Spleen (tissue), 11 donors: ENCODE results near the gene FBLN7. TPM values are rescaled to one million over a fixed set of nuclear protein-coding genes. Genes with fewer than 3 reads are reported as not detected.

Experiments used
- DNase-seq: peaks from one replicate; pipeline ENCODE4 v3.0.0-alpha.2; 2020
- H3K27ac ChIP-seq, 8 donors: fragments of 200-600 bp; sonication (generic) in 7 of 8; 1 replicate in 4 of 8; 2 replicates in 4 of 8; pipeline versions ENCODE4 v1.5.0 to v1.8.0; 2016 to 2021; ENCODE audit warnings: inconsistent platforms in 4 of 8, mild to moderate bottlenecking in 4 of 8, moderate library complexity in 1 of 8
- H3K27me3 ChIP-seq, 7 donors: fragments of 200-600 bp; sonication (generic) in 6 of 7; replicated peaks in 1 of 7; 1 replicate in 4 of 7; 2 replicates in 3 of 7; pipeline versions ENCODE4 v1.5.0 to v1.8.0; 2016 to 2021; ENCODE audit warnings: inconsistent platforms in 3 of 7, mild to moderate bottlenecking in 1 of 7
- H3K36me3 ChIP-seq, 6 donors: fragments of 200-600 bp; sonication (generic) in 5 of 6; 1 replicate in 4 of 6; 2 replicates in 2 of 6; pipeline versions ENCODE4 v1.5.0 to v1.8.0; 2016 to 2021; ENCODE audit warnings: inconsistent platforms in 2 of 6
- H3K4me1 ChIP-seq, 6 donors: fragments of 200-600 bp; sonication (generic) in 5 of 6; 1 replicate in 3 of 6; 2 replicates in 3 of 6; pipeline versions ENCODE4 v1.5.0 to v1.8.0; 2016 to 2021; ENCODE audit warnings: inconsistent platforms in 3 of 6
- H3K4me3 ChIP-seq, 8 donors: fragments of 200-600 bp; sonication (generic) in 7 of 8; 1 replicate in 4 of 8; 2 replicates in 4 of 8; pipeline versions ENCODE4 v1.5.0 to v1.8.0; 2016 to 2021; ENCODE audit warnings: inconsistent platforms in 4 of 8, mild to moderate bottlenecking in 4 of 8, moderate library complexity in 2 of 8
- H3K9me3 ChIP-seq, 8 donors: fragments of 200-600 bp; sonication (generic) in 7 of 8; 1 replicate in 4 of 8; 2 replicates in 4 of 8; pipeline versions ENCODE4 v1.5.0 to v1.8.0; 2016 to 2021; ENCODE audit warnings: inconsistent platforms in 4 of 8
- POLR2A ChIP-seq, 3 donors: fragments of 450-650 bp; IDR thresholded peaks; one replicate each; pipeline ENCODE4 v1.5.1; 2017; ENCODE audit warnings: antibody characterized with exemption in 3 of 3, mild to moderate bottlenecking in 1 of 3
- POLR2AphosphoS5 ChIP-seq, 3 donors: sonication (generic); formaldehyde crosslinking; IDR thresholded peaks; one replicate each; pipeline ENCODE4 v1.5.1; 2017; ENCODE audit warnings: antibody characterized with exemption in 3 of 3
- WGBS, 5 donors: extraction: QIAGEN DNeasy Blood & Tissue Kit in 3 of 5; methylation state at CpG; one replicate each; pipeline versions ENCODE4 v1.1.5 to v1.1.7; 2013 to 2018; 5-methylcytosine and 5-hydroxymethylcytosine counted together
- intact Hi-C: fragments of 100-400 bp; cut with DNase I; formaldehyde crosslinking; loops from one replicate; pipeline ENCODE4 v1.15.0; 2023; ENCODE audit warnings: low total_unique reads
- polyA plus RNA-seq, 3 donors: library from polyadenylated mRNA; stranded (reverse); fragments of 200-250 nt; gene quantifications; one replicate each; pipeline ENCODE4 v1.2.1, GENCODE V29; 2013
- total RNA-seq, 7 donors: library from RNA; depleted of rRNA in 3 of 7; stranded (reverse); fragments of >200 nt in 3 of 7; fragmentation: NEBNext Ultra II Directional in 4 of 7; extraction: Animal tissue kit (Norgen Biotek cat#: 25700) in 4 of 7; gene quantifications; one replicate each; pipeline versions ENCODE4 v1.1.0 to v1.2.1, GENCODE V29; 2016 to 2021
- TF ChIP-seq, protein P1 (sequence below), 11 experiments: fragments of 200-600 bp in 7 of 11; fragments of 450-650 bp in 4 of 11; sonication (generic) in 4 of 11; IDR thresholded peaks in 8 of 11; conservative IDR thresholded peaks in 3 of 11; 1 replicate in 7 of 11; 2 replicates in 4 of 11; pipeline versions ENCODE4 v1.4.0 to v1.8.0; 2016 to 2021; ENCODE audit warnings: antibody characterized with exemption in 11 of 11, inconsistent platforms in 4 of 11, mild to moderate bottlenecking in 1 of 11
- donor health status: healthy with polysubstance abuse.
- donor health status: DM: no; HTN: no; CAD: no; lungs with moderate emphysema.
- donor health status: DM: no; HTN: no; CAD: no.
- donor health status: Bipolar disorder and iron deficiency.
- donor health status: healthy.
- donor health status: DM: no; HTN: no; CAD: no.
- donor health status: DM: yes; HTN: yes; CAD: no.

FBLN7 gene
- total and polyA plus RNA-seq, 10 donors: 1.5 to 14.5 (median 7.8) TPM

DNA sequence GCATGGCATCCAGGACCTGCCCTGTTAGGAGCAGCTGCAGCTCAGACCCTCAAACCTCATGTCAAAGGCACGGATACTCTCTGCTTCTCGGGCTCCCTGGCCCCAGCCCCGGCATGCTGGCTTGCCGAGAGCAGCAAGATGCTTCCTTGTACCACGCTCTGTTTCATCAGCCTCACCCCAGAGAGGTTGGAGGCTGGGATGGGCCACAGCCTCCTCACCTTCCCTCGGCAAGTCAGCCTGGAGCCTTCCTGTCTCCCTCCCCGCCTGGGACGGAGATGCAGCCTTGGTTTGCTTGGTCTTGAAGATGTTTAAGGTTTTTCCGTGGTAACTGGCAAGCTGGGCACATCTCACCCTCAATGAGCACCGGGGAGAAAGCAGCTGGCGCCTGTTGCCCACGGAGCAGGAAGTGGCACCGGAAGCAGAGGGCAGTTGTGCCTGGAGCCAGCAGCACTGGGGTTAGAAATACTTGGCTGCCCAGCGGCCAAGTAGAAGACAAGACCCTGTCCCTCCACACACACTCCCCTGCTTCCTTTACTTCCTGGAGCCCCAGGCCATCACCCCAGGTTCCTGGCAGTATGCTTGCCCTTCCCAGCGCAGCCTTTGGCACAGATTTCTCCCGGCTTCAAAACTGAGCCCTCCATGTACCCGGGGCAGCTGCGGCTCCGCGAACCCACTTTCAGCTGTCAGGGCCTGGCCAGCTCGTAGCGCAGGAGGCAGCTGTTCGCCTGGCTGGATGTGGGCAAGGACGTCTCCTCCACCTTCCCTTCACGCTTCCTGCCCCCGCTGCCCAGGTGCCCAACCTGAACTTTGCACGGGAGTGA is 17.4 kb downstream of the FBLN7 start:
- peak; percentile 87 for DNase-seq
- H3K4me3 ChIP-seq: peak overlapping the region in 1 of 8 donors; percentile 41
- no peaks in the 10 kb centered on the region for H3K27me3 ChIP-seq
- no peaks in the 10 kb centered on the region for H3K36me3 ChIP-seq
- WGBS, 5 donors: 37 to 46% (median 42%) methylated on average over 17 to 27 of the region's 27 CpGs
- H3K9me3 ChIP-seq: no peaks in the 10 kb centered on the region
- TF ChIP-seq POLR2A (IDR thresholded peaks at IDR 0.05) (no peak), POLR2AphosphoS5 (IDR thresholded peaks at IDR 0.05) (peak; percentile 45 to 67 (median 53))
- TF ChIP-seq, protein P1, sequence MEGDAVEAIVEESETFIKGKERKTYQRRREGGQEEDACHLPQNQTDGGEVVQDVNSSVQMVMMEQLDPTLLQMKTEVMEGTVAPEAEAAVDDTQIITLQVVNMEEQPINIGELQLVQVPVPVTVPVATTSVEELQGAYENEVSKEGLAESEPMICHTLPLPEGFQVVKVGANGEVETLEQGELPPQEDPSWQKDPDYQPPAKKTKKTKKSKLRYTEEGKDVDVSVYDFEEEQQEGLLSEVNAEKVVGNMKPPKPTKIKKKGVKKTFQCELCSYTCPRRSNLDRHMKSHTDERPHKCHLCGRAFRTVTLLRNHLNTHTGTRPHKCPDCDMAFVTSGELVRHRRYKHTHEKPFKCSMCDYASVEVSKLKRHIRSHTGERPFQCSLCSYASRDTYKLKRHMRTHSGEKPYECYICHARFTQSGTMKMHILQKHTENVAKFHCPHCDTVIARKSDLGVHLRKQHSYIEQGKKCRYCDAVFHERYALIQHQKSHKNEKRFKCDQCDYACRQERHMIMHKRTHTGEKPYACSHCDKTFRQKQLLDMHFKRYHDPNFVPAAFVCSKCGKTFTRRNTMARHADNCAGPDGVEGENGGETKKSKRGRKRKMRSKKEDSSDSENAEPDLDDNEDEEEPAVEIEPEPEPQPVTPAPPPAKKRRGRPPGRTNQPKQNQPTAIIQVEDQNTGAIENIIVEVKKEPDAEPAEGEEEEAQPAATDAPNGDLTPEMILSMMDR (IDR thresholded peaks at IDR 0.05 in 8 of 11, conservative IDR thresholded peaks at IDR 0.05 in 3 of 11): no peak
- H3K27ac ChIP-seq: peak overlapping the region in 5 of 8 donors; percentile 23 to 68 (median 40)
- H3K4me1 ChIP-seq: peaks cover 0 to 27% (median 21%) of the 10 kb centered on the region in 6 donors
- intact Hi-C loops: no loop called here

DNA sequence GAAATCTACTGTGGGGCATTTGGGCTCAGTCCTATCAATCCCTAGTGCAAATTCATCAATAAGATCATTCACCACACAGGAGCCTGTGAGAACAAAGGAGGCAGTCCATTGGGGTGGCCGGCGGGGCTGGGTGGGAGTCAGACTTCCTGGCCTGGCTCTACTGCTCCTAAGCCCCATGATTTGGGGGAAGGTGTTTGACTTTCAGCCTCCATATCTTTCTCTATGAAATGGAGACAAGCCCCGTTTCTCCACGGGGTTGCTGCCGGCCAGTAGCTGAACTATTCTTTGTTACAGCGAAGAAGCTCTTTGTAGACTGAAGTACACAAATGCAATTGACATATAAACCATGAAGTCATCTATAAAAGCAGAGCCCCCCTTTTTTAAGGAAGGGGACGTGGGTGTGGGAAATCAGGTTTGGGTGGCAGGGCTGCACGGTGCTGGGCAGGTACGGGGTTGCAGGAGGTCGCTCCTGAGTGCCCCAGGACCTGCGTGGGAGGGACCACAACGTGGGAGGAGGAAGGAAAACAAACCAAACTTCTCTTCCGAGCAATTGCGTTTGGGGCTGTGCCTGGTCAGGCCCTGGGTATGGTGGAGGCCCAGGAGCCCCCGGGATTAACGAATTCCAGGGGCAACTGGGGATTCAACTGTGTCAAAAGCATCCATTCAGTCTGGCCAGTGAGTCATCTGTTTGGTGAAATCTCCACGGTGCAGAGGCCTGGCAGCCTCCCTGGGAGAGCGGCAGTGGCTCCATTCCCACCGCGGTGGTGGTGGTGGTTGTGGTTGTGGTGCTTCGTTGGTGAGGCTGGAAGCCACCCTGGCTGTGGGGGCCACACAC is 18.2 kb downstream of the FBLN7 start:
- intact Hi-C loops: no loop called here
- Histone ChIP-seq H3K4me3 (peak overlapping the region in 1 of 8 donors; percentile 41), H3K36me3 (no peaks in the 10 kb centered on the region), H3K9me3 (no peaks in the 10 kb centered on the region), H3K4me1 (peaks cover 0 to 27% (median 21%) of the 10 kb centered on the region in 6 donors), H3K27me3 (no peaks in the 10 kb centered on the region), H3K27ac (peak overlapping the region in 4 of 8 donors; percentile 26 to 68 (median 43))
- 62 to 67% (median 65%) methylated on average over 19 to 21 of the region's 21 CpGs for WGBS, 5 donors
- no peak for DNase-seq
- TF ChIP-seq POLR2AphosphoS5 (IDR thresholded peaks at IDR 0.05): no peak
- TF ChIP-seq, protein P1 (IDR thresholded peaks at IDR 0.05 in 8 of 11, conservative IDR thresholded peaks at IDR 0.05 in 3 of 11): no peak
- no peak for TF ChIP-seq POLR2A (IDR thresholded peaks at IDR 0.05)

DNA sequence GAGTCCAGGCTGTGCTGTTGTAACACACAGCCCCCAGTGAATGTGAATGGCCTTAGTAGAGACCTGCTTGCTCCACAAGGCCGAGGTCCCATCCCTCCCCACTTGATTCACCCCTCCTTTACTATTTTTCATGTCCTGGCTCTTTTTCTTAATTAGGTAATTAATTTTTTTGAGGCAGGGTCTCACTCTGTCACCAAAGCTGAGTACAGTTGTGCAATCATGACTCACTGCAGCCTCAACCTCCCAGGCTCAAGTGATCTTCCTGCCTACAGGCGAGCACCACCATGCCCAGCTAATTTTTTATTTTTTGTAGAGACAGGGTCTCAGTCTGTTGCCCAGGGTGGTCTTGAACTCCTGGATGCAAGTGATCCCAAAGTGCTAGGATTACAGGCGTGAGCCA is 19.3 kb downstream of the FBLN7 start:
- Histone ChIP-seq H3K36me3 (no peaks in the 10 kb centered on the region), H3K27ac (no peak overlapping the region), H3K4me1 (peaks cover 0 to 27% (median 21%) of the 10 kb centered on the region in 6 donors), H3K4me3 (no peak overlapping the region), H3K27me3 (no peaks in the 10 kb centered on the region), H3K9me3 (no peaks in the 10 kb centered on the region)
- intact Hi-C loops: no loop called here
- no peak for DNase-seq
- 51 to 94% (median 65%) methylated on average over 3 of the region's 3 CpGs for WGBS, 5 donors
- TF ChIP-seq POLR2A (IDR thresholded peaks at IDR 0.05): no peak
- TF ChIP-seq POLR2AphosphoS5 (IDR thresholded peaks at IDR 0.05): no peak
- TF ChIP-seq, protein P1 (IDR thresholded peaks at IDR 0.05 in 8 of 11, conservative IDR thresholded peaks at IDR 0.05 in 3 of 11): no peak
